Measurements from ENCODE around the gene TCEA2. TPM values are rescaled to one million over a fixed set of nuclear protein-coding genes. Genes with fewer than 3 reads are reported as not detected.

Gene TCEA2
- total and polyA plus RNA-seq, 2 of the 13 experiments (the other 11 are each of a cell fraction or from before 2014, with no cell fraction given): 28.1 to 33.7 TPM

- TF ChIP-seq THAP9 (CRISPR knock-in tag; IDR thresholded peaks at IDR 0.05; ENCODE audit: borderline replicate concordance): peak; percentile 80; the same call in 1 of the 2 replicates
Measured at GRCh38 chr20:64053841-64054661, 8.9 kb upstream of the TCEA2 start (continued).

- H3K4me3 ChIP-seq (replicated peaks in 1 of 3; ENCODE audit: insufficient read depth in 1 of 3, low read depth in 2 of 3, low read length in 3 of 3): peak overlapping the region; percentile 40 to 69 (median 42); a peak in 5 of 6 replicates
- H3K27me3 ChIP-seq (ENCODE audit: control insufficient read depth in 1 of 2, insufficient read depth in 2 of 2, low read length in 2 of 2): no peaks in the 10 kb centered on the region; a peak in 1 of 5 replicates
- BruUV-seq (replicated peaks): no TSS peak
- H3K4me2 ChIP-seq (ENCODE audit: low read depth, low read length): peak overlapping the region; percentile 87
- no peaks in the 10 kb centered on the region for H3K36me3 ChIP-seq (replicated peaks in 1 of 2; ENCODE audit: control insufficient read depth in 1 of 2, insufficient read depth in 2 of 2, low read length in 2 of 2)
- peak overlapping the region; percentile 72 for H3K9ac ChIP-seq (ENCODE audit: insufficient read depth, low read depth, low read length)
- no peak overlapping the region for H2AFZ ChIP-seq (ENCODE audit: low read length)
- H3K4me1 ChIP-seq (ENCODE audit: insufficient read depth, low read length): peaks cover 91% of the 10 kb centered on the region
- ChIA-PET POLR2A (interaction anchor here (1.1 to 9.4 kb wide), 6 partner anchors 6 to 348 kb away, joined by 3 to 252 read pairs (median 19); partner anchors contain the start of genes ARFRP1, C20orf204, TCEA2 and ZGPAT), CTCF (ENCODE audit: low intra/inter-chr PET ratio, low total read pairs) (interaction anchor here (2.0 to 3.7 kb wide), 2 partner anchors 14 to 75 kb away, joined by 13 to 33 read pairs; partner anchors contain the start of genes PRPF6 and SAMD10)
- peak overlapping the region; percentile 77 for H3K27ac ChIP-seq (ENCODE audit: extremely low read length, insufficient read depth, low read length)
- ATAC-seq (no peak), FAIRE-seq (no peak), DNase-seq (ENCODE audit: low spot score) (no peak)
- H3K9me3 ChIP-seq (ENCODE audit: low read length): no peaks in the 10 kb centered on the region
- in situ Hi-C loops (cut with HindIII; ENCODE audit: extremely low pct_ligation_motif_present, low pct_unique_long_range_greater_than_20kb) (loop anchor here (5.0 kb wide), 1 partner anchor 78 kb away; the partner anchor contains the start of gene SAMD10), intact Hi-C loops (cut with micrococcal nuclease; ENCODE audit: unreplicated experiment) (loop anchor here (2.0 kb wide), 1 partner anchor 13 kb away; no protein-coding TSS in a partner anchor)
- 34% methylated on average over 5 of the region's 9 CpGs for WGBS (ENCODE audit: low lambda C conversion rate)
- H4K20me1 ChIP-seq (ENCODE audit: insufficient read depth, low read length): no peaks in the 10 kb centered on the region
- no peaks in the 10 kb centered on the region for H3K79me2 ChIP-seq (ENCODE audit: insufficient read depth, low read length)
- TF ChIP-seq ZNF318 (CRISPR knock-in tag; IDR thresholded peaks at IDR 0.05): no peak
- TF ChIP-seq MIER3 (CRISPR knock-in tag; IDR thresholded peaks at IDR 0.05; ENCODE audit: borderline replicate concordance): no peak
- TF ChIP-seq KLF11 (CRISPR knock-in tag; IDR thresholded peaks at IDR 0.05): 0 out of 2 replicates have a peak, but pooled peaks have one; percentile 1
- peak; percentile 32; the same call in 1 of the 2 replicates for TF ChIP-seq GFI1 (CRISPR knock-in tag; IDR thresholded peaks at IDR 0.05; ENCODE audit: borderline replicate concordance)
- 0 out of 2 replicates have a peak, but pooled peaks have one; percentile 62 for TF ChIP-seq TMF1 (CRISPR knock-in tag; IDR thresholded peaks at IDR 0.05; ENCODE audit: low read depth)
- peak; percentile 12; the same call in 1 of the 2 replicates for TF ChIP-seq ZNF747 (CRISPR knock-in tag; IDR thresholded peaks at IDR 0.05; ENCODE audit: borderline replicate concordance)
- no peak for TF ChIP-seq RAD51 (IDR thresholded peaks at IDR 0.05; ENCODE audit: borderline replicate concordance)
- TF ChIP-seq FOXJ3 (CRISPR knock-in tag; IDR thresholded peaks at IDR 0.05; ENCODE audit: borderline replicate concordance): 0 out of 2 replicates have a peak, but pooled peaks have one; percentile 13
Measured at GRCh38 chr20:64055396-64055892, 7.6 kb upstream of the TCEA2 start.
